Mucosa of descending colon (tissue), 3 donors: ENCODE data around the gene CNTNAP4. TPM values are rescaled to one million over a fixed set of nuclear protein-coding genes. Genes with fewer than 3 reads are reported as not detected.

Experiments used
- ATAC-seq: fragments of 200-7000 bp; cut with Tn5 transposase; one replicate; pipeline ENCODE4 v1.9.1; 2020; ENCODE audit warnings: mild to moderate bottlenecking, moderate library complexity
- DNase-seq, 3 donors: peaks; one replicate each; pipeline ENCODE4 v3.0.0-alpha.2; 2020
- H3K36me3 ChIP-seq: fragments of 200-600 bp; one replicate; pipeline ENCODE4 v1.8.0; 2021; ENCODE audit warnings: low read depth, mild to moderate bottlenecking
- H3K4me1 ChIP-seq: fragments of 200-600 bp; one replicate; pipeline ENCODE4 v1.8.0; 2021; ENCODE audit warnings: low read depth, mild to moderate bottlenecking
- H3K4me3 ChIP-seq: fragments of 200-600 bp; one replicate; pipeline ENCODE4 v1.8.0; 2021; ENCODE audit warnings: mild to moderate bottlenecking
- H3K9me3 ChIP-seq: fragments of 200-600 bp; one replicate; pipeline ENCODE4 v1.8.0; 2021; ENCODE audit warnings: mild to moderate bottlenecking
- intact Hi-C, 2 donors: fragments of 100-400 bp; cut with DNase I in 1 of 2; cut with micrococcal nuclease in 1 of 2; formaldehyde crosslinking; loops; one replicate each; pipeline versions ENCODE4 v1.11.0 to v1.11.1; 2022; cut with DNase I, micrococcal nuclease
- total RNA-seq, 3 donors: library from RNA; stranded (reverse); fragmentation: NEBNext Ultra II Directional in 2 of 3; extraction: Animal tissue kit (Norgen Biotek cat#: 25700) in 2 of 3; gene quantifications; one replicate each; pipeline versions ENCODE4 v1.2.1 to v1.2.4, GENCODE V29; 2021 to 2023
- TF ChIP-seq, protein P1 (sequence below): fragments of 200-600 bp; IDR thresholded peaks from one replicate; pipeline ENCODE4 v1.8.0; 2022; ENCODE audit warnings: antibody characterized with exemption, mild to moderate bottlenecking
- donor health status: DM: no; HTN: no; CAD: no; lungs with moderate emphysema.
- donor health status: DM: no; HTN: no; CAD: no.
- donor health status: DM: no; HTN: yes; CAD: no.

Gene CNTNAP4
- total RNA-seq, 3 donors from 2014 or later = 0.32 TPM; not detected in 2

DNA sequence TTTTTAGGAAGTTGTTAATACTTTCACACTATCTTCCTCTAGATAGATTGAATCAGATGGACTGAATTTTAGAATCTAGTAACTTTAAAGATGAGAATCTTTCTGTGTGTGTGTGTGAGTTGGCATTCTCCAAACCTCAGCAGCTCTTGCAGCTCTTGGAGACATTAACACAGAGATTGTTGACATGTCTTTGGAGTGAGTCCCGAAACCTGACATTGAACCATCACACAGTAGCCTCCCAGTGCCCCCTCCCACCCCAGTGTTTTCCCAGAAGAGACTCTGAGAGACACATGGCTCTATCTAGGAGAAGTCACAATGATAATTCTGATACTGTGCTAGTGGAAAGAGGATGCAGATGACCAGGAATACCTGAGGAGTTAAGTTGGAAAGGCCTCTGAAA is 103.9 kb downstream of the CNTNAP4 start:
- DNase-seq = no peak
- Histone ChIP-seq H3K4me1 (no peaks in the 10 kb centered on the region), H3K4me3 (no peak overlapping the region), H3K9me3 (no peaks in the 10 kb centered on the region), H3K36me3 (no peaks in the 10 kb centered on the region)
- no peak for ATAC-seq
- TF ChIP-seq, protein P1, sequence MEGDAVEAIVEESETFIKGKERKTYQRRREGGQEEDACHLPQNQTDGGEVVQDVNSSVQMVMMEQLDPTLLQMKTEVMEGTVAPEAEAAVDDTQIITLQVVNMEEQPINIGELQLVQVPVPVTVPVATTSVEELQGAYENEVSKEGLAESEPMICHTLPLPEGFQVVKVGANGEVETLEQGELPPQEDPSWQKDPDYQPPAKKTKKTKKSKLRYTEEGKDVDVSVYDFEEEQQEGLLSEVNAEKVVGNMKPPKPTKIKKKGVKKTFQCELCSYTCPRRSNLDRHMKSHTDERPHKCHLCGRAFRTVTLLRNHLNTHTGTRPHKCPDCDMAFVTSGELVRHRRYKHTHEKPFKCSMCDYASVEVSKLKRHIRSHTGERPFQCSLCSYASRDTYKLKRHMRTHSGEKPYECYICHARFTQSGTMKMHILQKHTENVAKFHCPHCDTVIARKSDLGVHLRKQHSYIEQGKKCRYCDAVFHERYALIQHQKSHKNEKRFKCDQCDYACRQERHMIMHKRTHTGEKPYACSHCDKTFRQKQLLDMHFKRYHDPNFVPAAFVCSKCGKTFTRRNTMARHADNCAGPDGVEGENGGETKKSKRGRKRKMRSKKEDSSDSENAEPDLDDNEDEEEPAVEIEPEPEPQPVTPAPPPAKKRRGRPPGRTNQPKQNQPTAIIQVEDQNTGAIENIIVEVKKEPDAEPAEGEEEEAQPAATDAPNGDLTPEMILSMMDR = no peak
- intact Hi-C loops = no loop called here

DNA sequence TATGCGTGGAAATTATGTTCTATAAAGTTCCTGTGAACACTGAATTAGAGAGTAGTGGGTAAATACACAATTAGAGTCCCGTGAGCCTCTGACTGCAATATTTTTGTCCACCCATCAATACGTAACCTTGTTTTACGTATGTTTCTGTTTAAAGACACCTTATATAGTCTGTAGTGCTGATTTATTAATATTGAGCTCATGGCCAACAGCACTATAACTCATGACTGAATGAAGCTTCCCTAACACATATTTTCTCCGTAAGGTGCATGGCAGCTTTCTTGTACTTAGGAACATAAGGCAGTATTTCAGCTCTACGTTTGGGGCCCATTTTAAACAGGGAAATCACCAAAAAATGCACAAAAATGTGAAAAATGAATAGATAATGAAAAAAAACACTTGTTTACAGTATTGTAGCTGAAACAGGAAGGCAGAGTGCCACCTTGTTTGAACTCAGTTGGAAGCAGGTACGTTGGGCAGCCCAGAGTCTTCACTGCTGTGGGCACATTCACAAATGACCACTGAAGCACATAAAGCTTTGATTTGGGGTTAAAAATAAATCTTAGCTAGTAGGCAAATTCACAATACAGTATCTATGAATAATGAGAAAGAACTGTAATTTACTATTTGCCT is 108.5 kb downstream of the CNTNAP4 start:
- ATAC-seq (no peak), DNase-seq (no peak)
- intact Hi-C loops = no loop called here
- Histone ChIP-seq H3K9me3 (no peaks in the 10 kb centered on the region), H3K4me1 (no peaks in the 10 kb centered on the region), H3K36me3 (no peaks in the 10 kb centered on the region), H3K4me3 (no peak overlapping the region)
- TF ChIP-seq, protein P1 = no peak

DNA sequence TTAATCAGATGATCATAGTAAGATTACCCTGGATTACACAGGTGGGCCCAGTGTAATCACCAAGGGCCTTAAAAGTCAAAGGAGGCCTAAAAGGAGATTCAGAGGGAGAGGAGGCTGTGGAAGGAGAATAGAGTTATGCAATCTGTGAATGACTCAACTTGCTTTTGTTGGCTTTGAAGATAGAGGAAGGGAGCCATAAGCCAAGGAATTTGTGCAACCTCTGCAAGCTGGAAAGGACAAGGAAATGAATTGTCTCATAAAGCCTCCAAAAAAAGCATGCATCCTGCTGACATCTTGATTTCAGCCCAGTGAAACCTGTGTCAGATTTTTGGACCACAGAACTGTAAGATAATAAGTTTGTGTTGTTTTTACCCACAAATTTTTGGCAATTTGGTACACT is 109.6 kb downstream of the CNTNAP4 start:
- Histone ChIP-seq H3K36me3 (no peaks in the 10 kb centered on the region), H3K9me3 (no peaks in the 10 kb centered on the region), H3K4me1 (no peaks in the 10 kb centered on the region), H3K4me3 (no peak overlapping the region)
- TF ChIP-seq, protein P1 = no peak
- ATAC-seq = no peak
- DNase-seq = no peak
- intact Hi-C loops = no loop called here

DNA sequence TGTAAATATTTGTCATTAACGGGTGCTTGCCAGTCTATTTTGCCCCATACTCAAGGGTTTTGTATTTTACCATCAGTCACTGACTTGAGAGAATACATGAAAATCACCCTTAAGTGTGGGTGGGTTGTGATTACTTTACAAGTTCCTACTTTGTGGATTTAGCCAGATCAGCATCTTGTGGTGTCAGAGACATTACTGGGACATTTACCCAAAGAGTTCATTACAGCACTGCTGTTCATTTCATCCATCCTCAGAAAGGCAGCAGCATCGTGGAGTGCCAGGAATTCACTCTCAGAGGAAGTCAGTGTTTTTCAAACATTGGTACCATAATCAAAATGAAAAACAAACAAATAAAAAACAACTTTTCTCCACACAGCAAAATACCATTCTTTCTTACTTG is 110.8 kb downstream of the CNTNAP4 start:
- H3K4me1 ChIP-seq = no peaks in the 10 kb centered on the region
- no peaks in the 10 kb centered on the region for H3K36me3 ChIP-seq
- intact Hi-C loops = no loop called here
- no peaks in the 10 kb centered on the region for H3K9me3 ChIP-seq
- no peak for ATAC-seq
- TF ChIP-seq, protein P1 = no peak
- no peak for DNase-seq
- no peak overlapping the region for H3K4me3 ChIP-seq

DNA sequence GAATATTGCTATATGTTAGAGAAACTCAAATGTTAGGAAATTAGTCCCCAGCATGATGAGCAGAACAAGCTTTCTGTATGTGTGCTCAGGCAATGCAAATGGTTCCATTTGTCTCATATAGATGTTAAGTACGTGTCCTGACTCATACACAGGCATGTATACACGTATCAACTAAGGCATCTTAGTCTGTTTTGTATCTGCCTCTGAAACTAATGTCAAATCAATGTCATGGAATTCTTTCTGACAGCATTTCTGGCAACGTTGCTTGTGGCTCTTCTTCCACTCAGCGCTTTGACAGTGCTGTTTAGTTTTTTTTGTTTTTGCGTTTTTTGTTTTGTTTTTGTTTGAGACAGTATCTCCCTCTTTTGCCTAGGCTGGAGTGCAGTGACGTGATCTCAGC is 111.9 kb downstream of the CNTNAP4 start:
- Histone ChIP-seq H3K4me1 (no peaks in the 10 kb centered on the region), H3K4me3 (no peak overlapping the region), H3K36me3 (no peaks in the 10 kb centered on the region), H3K9me3 (no peaks in the 10 kb centered on the region)
- TF ChIP-seq, protein P1 = no peak
- intact Hi-C loops = no loop called here
- ATAC-seq (no peak), DNase-seq (no peak)

DNA sequence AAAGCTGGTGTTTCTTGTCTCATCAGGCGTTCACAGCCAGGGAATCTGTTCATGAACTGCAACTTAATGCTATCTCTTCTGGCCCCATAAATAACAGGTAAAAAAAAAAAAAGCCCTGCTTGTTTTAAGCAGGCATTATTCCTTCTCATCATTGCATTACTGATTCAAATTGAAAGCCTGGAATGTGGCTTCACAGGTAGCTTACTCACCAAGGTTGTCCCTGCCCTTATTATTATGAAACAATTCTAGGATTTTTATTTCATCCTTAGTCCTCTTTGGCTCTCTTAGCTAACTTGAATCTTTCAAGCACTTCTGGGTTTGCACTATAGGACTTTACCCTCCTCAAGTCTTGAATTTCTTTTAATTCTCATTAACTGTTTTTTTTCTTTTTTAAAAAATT is 113.3 kb downstream of the CNTNAP4 start:
- DNase-seq = no peak
- intact Hi-C loops = no loop called here

More for the DNA sequence above, 113.3 kb downstream of the CNTNAP4 start:
- Histone ChIP-seq H3K4me1 (no peaks in the 10 kb centered on the region), H3K4me3 (no peak overlapping the region), H3K9me3 (no peaks in the 10 kb centered on the region), H3K36me3 (no peaks in the 10 kb centered on the region)
- TF ChIP-seq, protein P1 = no peak
- ATAC-seq = no peak
